ENCODE measurements around the gene DOK3. TPM values are rescaled to one million over a fixed set of nuclear protein-coding genes. Genes with fewer than 3 reads are reported as not detected.

Gene DOK3, protein sequence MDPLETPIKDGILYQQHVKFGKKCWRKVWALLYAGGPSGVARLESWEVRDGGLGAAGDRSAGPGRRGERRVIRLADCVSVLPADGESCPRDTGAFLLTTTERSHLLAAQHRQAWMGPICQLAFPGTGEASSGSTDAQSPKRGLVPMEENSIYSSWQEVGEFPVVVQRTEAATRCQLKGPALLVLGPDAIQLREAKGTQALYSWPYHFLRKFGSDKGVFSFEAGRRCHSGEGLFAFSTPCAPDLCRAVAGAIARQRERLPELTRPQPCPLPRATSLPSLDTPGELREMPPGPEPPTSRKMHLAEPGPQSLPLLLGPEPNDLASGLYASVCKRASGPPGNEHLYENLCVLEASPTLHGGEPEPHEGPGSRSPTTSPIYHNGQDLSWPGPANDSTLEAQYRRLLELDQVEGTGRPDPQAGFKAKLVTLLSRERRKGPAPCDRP
- total RNA-seq (2022) (5.4 and 6.0 TPM in 2 replicates), Bru-seq, nascent RNA (percentile 39 among the genes with signal in this experiment), BruChase-seq, experiment 1, labeled RNA remaining after a 6-hour chase (percentile 78 among the genes with signal in this experiment), BruChase-seq, experiment 2, labeled RNA remaining after a 2-hour chase (percentile 68 among the genes with signal in this experiment)
- long read RNA-seq, partial matches to known transcripts: 0 of 1 reads
- long read RNA-seq, other reads (novel, unspliced or antisense): 1 of 1 reads

DNA sequence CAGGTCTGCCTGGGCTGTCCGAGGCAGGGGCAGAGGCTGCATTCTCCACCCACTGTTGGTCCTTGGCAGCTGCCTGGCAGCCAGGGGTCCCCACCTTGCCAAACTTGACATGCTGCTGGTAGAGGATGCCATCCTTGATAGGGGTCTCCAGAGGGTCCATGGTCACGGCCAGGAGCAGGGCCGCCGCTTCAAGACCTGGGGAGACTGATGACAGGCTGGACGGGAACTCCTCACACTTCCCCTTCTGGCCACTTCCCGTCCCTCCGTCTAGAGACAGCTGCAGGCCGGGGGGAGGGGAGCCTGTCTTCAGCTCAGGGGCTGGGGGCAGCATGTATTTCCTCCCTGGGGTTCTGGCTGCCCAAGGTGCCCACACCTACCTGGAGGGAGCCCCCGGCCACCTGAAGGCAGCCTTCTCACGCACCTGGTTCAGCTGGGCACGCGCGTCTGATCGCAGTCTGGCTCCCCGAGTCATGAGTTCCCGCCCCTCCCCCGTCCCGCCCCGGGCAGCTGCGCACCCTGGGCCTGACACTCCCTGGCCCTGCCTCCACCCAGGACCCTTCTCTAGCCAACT is at the start of gene DOK3:
Gene DOK3, minus strand, starts transcription at position 446 of the 571 bp plus-strand sequence. Its CDS starts 286 bp downstream, at position 160.
- CTCF ChIA-PET: interaction anchor here (1.0 to 4.1 kb wide), 5 partner anchors 8 to 105 kb away, joined by 4 to 51 read pairs (median 7); partner anchors contain the start of genes PDLIM7 and TMED9
- H3K4me3 Mint-ChIP-seq (ENCODE audit: unreplicated experiment): no peak within 1 kb of the TSS
- TF ChIP-seq, protein P1, sequence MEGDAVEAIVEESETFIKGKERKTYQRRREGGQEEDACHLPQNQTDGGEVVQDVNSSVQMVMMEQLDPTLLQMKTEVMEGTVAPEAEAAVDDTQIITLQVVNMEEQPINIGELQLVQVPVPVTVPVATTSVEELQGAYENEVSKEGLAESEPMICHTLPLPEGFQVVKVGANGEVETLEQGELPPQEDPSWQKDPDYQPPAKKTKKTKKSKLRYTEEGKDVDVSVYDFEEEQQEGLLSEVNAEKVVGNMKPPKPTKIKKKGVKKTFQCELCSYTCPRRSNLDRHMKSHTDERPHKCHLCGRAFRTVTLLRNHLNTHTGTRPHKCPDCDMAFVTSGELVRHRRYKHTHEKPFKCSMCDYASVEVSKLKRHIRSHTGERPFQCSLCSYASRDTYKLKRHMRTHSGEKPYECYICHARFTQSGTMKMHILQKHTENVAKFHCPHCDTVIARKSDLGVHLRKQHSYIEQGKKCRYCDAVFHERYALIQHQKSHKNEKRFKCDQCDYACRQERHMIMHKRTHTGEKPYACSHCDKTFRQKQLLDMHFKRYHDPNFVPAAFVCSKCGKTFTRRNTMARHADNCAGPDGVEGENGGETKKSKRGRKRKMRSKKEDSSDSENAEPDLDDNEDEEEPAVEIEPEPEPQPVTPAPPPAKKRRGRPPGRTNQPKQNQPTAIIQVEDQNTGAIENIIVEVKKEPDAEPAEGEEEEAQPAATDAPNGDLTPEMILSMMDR (IDR thresholded peaks at IDR 0.05; ENCODE audit: unreplicated experiment): no peak
- H3K27me3 Mint-ChIP-seq (ENCODE audit: insufficient read depth, unreplicated experiment): no peaks in the 10 kb centered on the region
- no peak within 1 kb of the TSS for H3K27ac Mint-ChIP-seq (ENCODE audit: low read depth, unreplicated experiment)
- intact Hi-C loops (cut with micrococcal nuclease): no loop called here
- no TSS peak for BruUV-seq (replicated peaks)
- H3K36me3 Mint-ChIP-seq (ENCODE audit: insufficient read depth, unreplicated experiment): peaks cover 43% of the 10 kb centered on the region
- peaks cover 8% of the 10 kb centered on the region for H3K4me1 Mint-ChIP-seq (ENCODE audit: insufficient read depth, unreplicated experiment)
- DNase-seq (ENCODE audit: unreplicated experiment): no peak
- POLR2A ChIA-PET: interaction anchor here (0.7 to 1.4 kb wide), 3 partner anchors 8 to 195 kb away, joined by 3 to 4 read pairs (median 3); no protein-coding TSS in a partner anchor
- no peaks in the 10 kb centered on the region for H3K9me3 Mint-ChIP-seq (ENCODE audit: unreplicated experiment)

GRCh38 chr5:177557796-177558195 is 48.2 kb upstream of the DOK3 start:
- POLR2A ChIA-PET: interaction anchor here (1.6 to 1.7 kb wide), 2 partner anchors 12 to 35 kb away, joined by 5 to 9 read pairs; no protein-coding TSS in a partner anchor
- intact Hi-C loops (cut with micrococcal nuclease): no loop called here
- TF ChIP-seq, protein P1 (IDR thresholded peaks at IDR 0.05; ENCODE audit: unreplicated experiment): no peak
- no TSS peak for BruUV-seq (replicated peaks)
- DNase-seq (ENCODE audit: unreplicated experiment): no peak
- Mint-ChIP-seq H3K9me3 (ENCODE audit: unreplicated experiment) (no peaks in the 10 kb centered on the region), H3K4me1 (ENCODE audit: insufficient read depth, unreplicated experiment) (peaks cover 20% of the 10 kb centered on the region), H3K4me3 (ENCODE audit: unreplicated experiment) (no peak overlapping the region), H3K36me3 (ENCODE audit: insufficient read depth, unreplicated experiment) (peaks cover 7% of the 10 kb centered on the region), H3K27ac (ENCODE audit: low read depth, unreplicated experiment) (no peak overlapping the region), H3K27me3 (ENCODE audit: insufficient read depth, unreplicated experiment) (no peaks in the 10 kb centered on the region)
- CTCF ChIA-PET: interaction anchor here (0.6 to 1.6 kb wide), 7 partner anchors 9 to 562 kb away, joined by 3 to 7 read pairs (median 3); no protein-coding TSS in a partner anchor

- peaks cover 13% of the 10 kb centered on the region for H3K36me3 Mint-ChIP-seq (ENCODE audit: insufficient read depth, unreplicated experiment)
- no peak overlapping the region for H3K27ac Mint-ChIP-seq (ENCODE audit: low read depth, unreplicated experiment)
- intact Hi-C loops (cut with micrococcal nuclease): no loop called here
- DNase-seq (ENCODE audit: unreplicated experiment): no peak
- BruUV-seq (replicated peaks): no TSS peak
- H3K9me3 Mint-ChIP-seq (ENCODE audit: unreplicated experiment): no peaks in the 10 kb centered on the region
- TF ChIP-seq, protein P1 (IDR thresholded peaks at IDR 0.05; ENCODE audit: unreplicated experiment): no peak
- POLR2A ChIA-PET: interaction anchor here (1.2 to 1.7 kb wide), 3 partner anchors 12 to 43 kb away, joined by 4 to 5 read pairs (median 4); partner anchors contain the start of gene B4GALT7
- H3K27me3 Mint-ChIP-seq (ENCODE audit: insufficient read depth, unreplicated experiment): no peaks in the 10 kb centered on the region
- peaks cover 27% of the 10 kb centered on the region for H3K4me1 Mint-ChIP-seq (ENCODE audit: insufficient read depth, unreplicated experiment)
- CTCF ChIA-PET: interaction anchor here (1.0 to 1.3 kb wide), 2 partner anchors 44 to 56 kb away, joined by 3 to 4 read pairs; no protein-coding TSS in a partner anchor
- no peak overlapping the region for H3K4me3 Mint-ChIP-seq (ENCODE audit: unreplicated experiment)
Observed at GRCh38 chr5:177557041-177557647, 47.5 kb upstream of the DOK3 start.

Measured in MCF 10A (cell line).